Activated T-helper 1 cell treated with anti-CD3 and anti-CD28 coated beads, Interleukin-2, amount 50 U/mL, for 16 hours (primary cell): ENCODE data around the gene RNF38.
"Not testable (repeated sequence)": the region's sequence is repeated elsewhere in the genome, so short reads cannot be mapped to it uniquely, and the experiment has no call there.

Experiments
- DNase-seq, 2 donors: peaks; one replicate each; pipeline ENCODE4 v3.0.0-alpha.2; 2020; ENCODE audit warnings: low read depth in 1 of 2, low spot score in 1 of 2

RNF38 gene

GRCh38 chr9:36407122-36407723 is 7.2 kb upstream of the RNF38 start:
- peak in 1 of 2 donors; percentile 33 for DNase-seq

GRCh38 chr9:36402536-36402935 is 2.5 kb upstream of the RNF38 start:
- no peak for DNase-seq

GRCh38 chr9:36401897-36402480 is 1.9 kb upstream of the RNF38 start:
- DNase-seq, result no peak

GRCh38 chr9:36401164-36401740 is 1.2 kb upstream of the RNF38 start:
- no peak for DNase-seq

GRCh38 chr9:36400332-36401163 is 479 bp upstream of the RNF38 start:
- peak; percentile 83 to 91 for DNase-seq

GRCh38 chr9:36398745-36399144 is 1.3 kb downstream of the RNF38 start:
- DNase-seq, result no peak

- DNase-seq, result no peak
Observed at GRCh38 chr9:36396985-36397384, 3.1 kb downstream of the RNF38 start.

GRCh38 chr9:36392489-36392888 is 7.6 kb downstream of the RNF38 start:
- no peak for DNase-seq

GRCh38 chr9:36389590-36389989 is 10.5 kb downstream of the RNF38 start:
- DNase-seq, result no peak

- not testable (repeated sequence) for DNase-seq
Observed at GRCh38 chr9:36386396-36386965, 13.6 kb downstream of the RNF38 start.

- no peak for DNase-seq
Observed at GRCh38 chr9:36382484-36382883, 17.6 kb downstream of the RNF38 start.

GRCh38 chr9:36364577-36364976 is 35.5 kb downstream of the RNF38 start:
- DNase-seq, result no peak

- no peak for DNase-seq
Observed at GRCh38 chr9:36363448-36363847, 36.6 kb downstream of the RNF38 start.

- DNase-seq, result no peak
Observed at GRCh38 chr9:36358486-36358885, 41.6 kb downstream of the RNF38 start.

GRCh38 chr9:36357639-36358038 is 42.4 kb downstream of the RNF38 start:
- no peak for DNase-seq

- no peak for DNase-seq
Observed at GRCh38 chr9:36346569-36346968, 53.5 kb downstream of the RNF38 start.

GRCh38 chr9:36345103-36345846 is 54.8 kb downstream of the RNF38 start:
- no peak for DNase-seq

- DNase-seq, result no peak
Observed at GRCh38 chr9:36341936-36342577, 58.0 kb downstream of the RNF38 start.

GRCh38 chr9:36337865-36338264 is 62.2 kb downstream of the RNF38 start:
- DNase-seq, result no peak

GRCh38 chr9:36337002-36337401 is 63.1 kb downstream of the RNF38 start:
- DNase-seq, result no peak
